ENCODE results near the gene HARBI1. TPM values are rescaled to one million over a fixed set of nuclear protein-coding genes. Genes with fewer than 3 reads are reported as not detected.

The HARBI1 gene, protein sequence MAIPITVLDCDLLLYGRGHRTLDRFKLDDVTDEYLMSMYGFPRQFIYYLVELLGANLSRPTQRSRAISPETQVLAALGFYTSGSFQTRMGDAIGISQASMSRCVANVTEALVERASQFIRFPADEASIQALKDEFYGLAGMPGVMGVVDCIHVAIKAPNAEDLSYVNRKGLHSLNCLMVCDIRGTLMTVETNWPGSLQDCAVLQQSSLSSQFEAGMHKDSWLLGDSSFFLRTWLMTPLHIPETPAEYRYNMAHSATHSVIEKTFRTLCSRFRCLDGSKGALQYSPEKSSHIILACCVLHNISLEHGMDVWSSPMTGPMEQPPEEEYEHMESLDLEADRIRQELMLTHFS
- total RNA-seq = 7.6 and 8.0 TPM in 2 replicates
- long read RNA-seq, transcript HARBI1-201 (3 exons, 1,967 nt) = major isoform, 12 of 18 reads
- long read RNA-seq, partial matches to known transcripts = 2 of 18 reads
- long read RNA-seq, other reads (novel, unspliced or antisense) = 4 of 18 reads

GRCh38 chr11:46617134-46617971 is at the start of gene HARBI1, which contains the start of gene ATG13:
Gene HARBI1, minus strand, starts transcription at chr11:46617227. Its CDS starts 990 bp downstream, at chr11:46616237.
Gene ATG13, plus strand, starts transcription at chr11:46617553. Its CDS starts 26,739 bp downstream, at chr11:46644292.
- TF ChIP-seq, protein P1, sequence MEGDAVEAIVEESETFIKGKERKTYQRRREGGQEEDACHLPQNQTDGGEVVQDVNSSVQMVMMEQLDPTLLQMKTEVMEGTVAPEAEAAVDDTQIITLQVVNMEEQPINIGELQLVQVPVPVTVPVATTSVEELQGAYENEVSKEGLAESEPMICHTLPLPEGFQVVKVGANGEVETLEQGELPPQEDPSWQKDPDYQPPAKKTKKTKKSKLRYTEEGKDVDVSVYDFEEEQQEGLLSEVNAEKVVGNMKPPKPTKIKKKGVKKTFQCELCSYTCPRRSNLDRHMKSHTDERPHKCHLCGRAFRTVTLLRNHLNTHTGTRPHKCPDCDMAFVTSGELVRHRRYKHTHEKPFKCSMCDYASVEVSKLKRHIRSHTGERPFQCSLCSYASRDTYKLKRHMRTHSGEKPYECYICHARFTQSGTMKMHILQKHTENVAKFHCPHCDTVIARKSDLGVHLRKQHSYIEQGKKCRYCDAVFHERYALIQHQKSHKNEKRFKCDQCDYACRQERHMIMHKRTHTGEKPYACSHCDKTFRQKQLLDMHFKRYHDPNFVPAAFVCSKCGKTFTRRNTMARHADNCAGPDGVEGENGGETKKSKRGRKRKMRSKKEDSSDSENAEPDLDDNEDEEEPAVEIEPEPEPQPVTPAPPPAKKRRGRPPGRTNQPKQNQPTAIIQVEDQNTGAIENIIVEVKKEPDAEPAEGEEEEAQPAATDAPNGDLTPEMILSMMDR (conservative IDR thresholded peaks at IDR 0.05) = peak; percentile 75
- peak within 1 kb of the TSS; percentile 100 for H3K27ac Mint-ChIP-seq (ENCODE audit: unreplicated experiment)
- peak within 1 kb of the TSS; percentile 94 for H3K4me3 Mint-ChIP-seq
- no peaks in the 10 kb centered on the region for H3K9me3 Mint-ChIP-seq
- DNase-seq (ENCODE audit: low read depth, low spot score) = peak; percentile 75
- H3K36me3 Mint-ChIP-seq (ENCODE audit: low read depth) = no peaks in the 10 kb centered on the region
- H3K4me1 Mint-ChIP-seq = peaks cover 24% of the 10 kb centered on the region
- no peaks in the 10 kb centered on the region for H3K27me3 Mint-ChIP-seq (ENCODE audit: low read depth)

DNA sequence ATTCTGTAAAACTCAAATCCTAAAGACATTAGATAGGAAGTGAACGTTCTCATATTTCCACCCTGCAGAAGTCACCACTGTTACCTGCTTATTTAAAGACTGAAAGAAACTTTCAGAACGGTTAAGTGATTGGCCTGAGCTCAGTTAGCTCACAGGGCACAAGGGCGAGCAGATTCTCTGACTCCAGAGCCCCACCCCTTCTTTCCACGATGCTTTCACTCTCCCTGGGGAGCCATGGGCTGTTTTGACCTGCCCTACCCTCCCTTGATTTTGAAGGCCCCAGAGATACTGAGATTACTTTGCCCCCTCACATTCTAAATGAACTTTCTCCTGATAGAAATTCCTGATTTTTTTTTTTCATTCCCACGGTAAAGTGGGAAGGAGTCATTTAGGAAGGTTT is 49.5 kb upstream of the HARBI1 start:
- TF ChIP-seq, protein P1 (conservative IDR thresholded peaks at IDR 0.05) = no peak
- H3K9me3 Mint-ChIP-seq = no peaks in the 10 kb centered on the region
- DNase-seq (ENCODE audit: low read depth, low spot score) = no peak
- H3K4me1 Mint-ChIP-seq = no peaks in the 10 kb centered on the region
- no peaks in the 10 kb centered on the region for H3K27me3 Mint-ChIP-seq (ENCODE audit: low read depth)
- H3K4me3 Mint-ChIP-seq = no peak overlapping the region
- no peak overlapping the region for H3K27ac Mint-ChIP-seq (ENCODE audit: unreplicated experiment)
- peaks cover 3% of the 10 kb centered on the region for H3K36me3 Mint-ChIP-seq (ENCODE audit: low read depth)

GRCh38 chr11:46665356-46665755 is 48.3 kb upstream of the HARBI1 start:
- H3K4me1 Mint-ChIP-seq = no peaks in the 10 kb centered on the region
- H3K36me3 Mint-ChIP-seq (ENCODE audit: low read depth) = peaks cover 3% of the 10 kb centered on the region
- H3K4me3 Mint-ChIP-seq = no peak overlapping the region
- TF ChIP-seq, protein P1 (conservative IDR thresholded peaks at IDR 0.05) = no peak
- H3K27ac Mint-ChIP-seq (ENCODE audit: unreplicated experiment) = no peak overlapping the region
- no peaks in the 10 kb centered on the region for H3K27me3 Mint-ChIP-seq (ENCODE audit: low read depth)
- no peak for DNase-seq (ENCODE audit: low read depth, low spot score)
- no peaks in the 10 kb centered on the region for H3K9me3 Mint-ChIP-seq

- no peaks in the 10 kb centered on the region for H3K27me3 Mint-ChIP-seq (ENCODE audit: low read depth)
- H3K4me3 Mint-ChIP-seq = no peak overlapping the region
- DNase-seq (ENCODE audit: low read depth, low spot score) = no peak
- H3K9me3 Mint-ChIP-seq = no peaks in the 10 kb centered on the region
- TF ChIP-seq, protein P1 (conservative IDR thresholded peaks at IDR 0.05) = no peak
- H3K27ac Mint-ChIP-seq (ENCODE audit: unreplicated experiment) = no peak overlapping the region
- H3K36me3 Mint-ChIP-seq (ENCODE audit: low read depth) = peaks cover 3% of the 10 kb centered on the region
- H3K4me1 Mint-ChIP-seq = no peaks in the 10 kb centered on the region
These were observed 47.6 kb upstream of the HARBI1 start for GRCh38 chr11:46664612-46665011.

- no peaks in the 10 kb centered on the region for H3K9me3 Mint-ChIP-seq
- no peaks in the 10 kb centered on the region for H3K4me1 Mint-ChIP-seq
- TF ChIP-seq, protein P1 (conservative IDR thresholded peaks at IDR 0.05) = no peak
- H3K4me3 Mint-ChIP-seq = no peak overlapping the region
- H3K27me3 Mint-ChIP-seq (ENCODE audit: low read depth) = no peaks in the 10 kb centered on the region
- H3K36me3 Mint-ChIP-seq (ENCODE audit: low read depth) = no peaks in the 10 kb centered on the region
- peak overlapping the region; percentile 75 for H3K27ac Mint-ChIP-seq (ENCODE audit: unreplicated experiment)
- no peak for DNase-seq (ENCODE audit: low read depth, low spot score)
These were observed 46.4 kb upstream of the HARBI1 start for GRCh38 chr11:46663277-46663940.

Measured in neural crest cell (in vitro differentiated cells).